Measurements from ENCODE around the gene ETV6.

Gene ETV6

GRCh38 chr12:11765817-11766794, 116.6 kb downstream of the ETV6 start:
- Histone ChIP-seq H3K9me3 (ENCODE audit: control insufficient read depth, low read depth, low read length) (no peaks in the 10 kb centered on the region), H3K27me3 (ENCODE audit: control insufficient read depth, insufficient read depth, low read length) (no peaks in the 10 kb centered on the region), H3K4me1 (ENCODE audit: control insufficient read depth, low read depth, low read length) (peaks cover 31% of the 10 kb centered on the region), H3K27ac (ENCODE audit: low read length) (no peak overlapping the region), H3K36me3 (ENCODE audit: control insufficient read depth, low read depth, low read length) (no peaks in the 10 kb centered on the region), H3K9ac (ENCODE audit: low read length) (no peak overlapping the region), H3K4me3 (ENCODE audit: low read length) (no peak overlapping the region)

GRCh38 chr12:11767029-11767724, 117.7 kb downstream of the ETV6 start:
- Histone ChIP-seq H3K4me3 (ENCODE audit: low read length) (no peak overlapping the region), H3K36me3 (ENCODE audit: control insufficient read depth, low read depth, low read length) (no peaks in the 10 kb centered on the region), H3K27ac (ENCODE audit: low read length) (no peak overlapping the region), H3K9ac (ENCODE audit: low read length) (no peak overlapping the region), H3K9me3 (ENCODE audit: control insufficient read depth, low read depth, low read length) (no peaks in the 10 kb centered on the region), H3K4me1 (ENCODE audit: control insufficient read depth, low read depth, low read length) (peaks cover 28% of the 10 kb centered on the region), H3K27me3 (ENCODE audit: control insufficient read depth, insufficient read depth, low read length) (no peaks in the 10 kb centered on the region)

GRCh38 chr12:11767798-11768197, 118.3 kb downstream of the ETV6 start:
- Histone ChIP-seq H3K27me3 (ENCODE audit: control insufficient read depth, insufficient read depth, low read length) (no peaks in the 10 kb centered on the region), H3K4me3 (ENCODE audit: low read length) (no peak overlapping the region), H3K4me1 (ENCODE audit: control insufficient read depth, low read depth, low read length) (peaks cover 23% of the 10 kb centered on the region), H3K36me3 (ENCODE audit: control insufficient read depth, low read depth, low read length) (no peaks in the 10 kb centered on the region), H3K9ac (ENCODE audit: low read length) (no peak overlapping the region), H3K27ac (ENCODE audit: low read length) (no peak overlapping the region), H3K9me3 (ENCODE audit: control insufficient read depth, low read depth, low read length) (no peaks in the 10 kb centered on the region)

- Histone ChIP-seq H3K27ac (ENCODE audit: low read length) (no peak overlapping the region), H3K9ac (ENCODE audit: low read length) (no peak overlapping the region), H3K36me3 (ENCODE audit: control insufficient read depth, low read depth, low read length) (no peaks in the 10 kb centered on the region)
Observed at GRCh38 chr12:11768233-11768965, 118.9 kb downstream of the ETV6 start.

GRCh38 chr12:11769723-11770514, 120.4 kb downstream of the ETV6 start:
- Histone ChIP-seq H3K9me3 (ENCODE audit: control insufficient read depth, low read depth, low read length) (no peaks in the 10 kb centered on the region), H3K9ac (ENCODE audit: low read length) (no peak overlapping the region), H3K36me3 (ENCODE audit: control insufficient read depth, low read depth, low read length) (no peaks in the 10 kb centered on the region), H3K27ac (ENCODE audit: low read length) (no peak overlapping the region), H3K4me3 (ENCODE audit: low read length) (no peak overlapping the region), H3K4me1 (ENCODE audit: control insufficient read depth, low read depth, low read length) (peaks cover 21% of the 10 kb centered on the region), H3K27me3 (ENCODE audit: control insufficient read depth, insufficient read depth, low read length) (no peaks in the 10 kb centered on the region)

More at GRCh38 chr12:11768233-11768965, 118.9 kb downstream of the ETV6 start:
- no peak overlapping the region for H3K4me3 ChIP-seq (ENCODE audit: low read length)
- H3K4me1 ChIP-seq (ENCODE audit: control insufficient read depth, low read depth, low read length): peaks cover 22% of the 10 kb centered on the region
- H3K27me3 ChIP-seq (ENCODE audit: control insufficient read depth, insufficient read depth, low read length): no peaks in the 10 kb centered on the region
- no peaks in the 10 kb centered on the region for H3K9me3 ChIP-seq (ENCODE audit: control insufficient read depth, low read depth, low read length)

- no peak overlapping the region for H3K4me3 ChIP-seq (ENCODE audit: low read length)
- H3K27me3 ChIP-seq (ENCODE audit: control insufficient read depth, insufficient read depth, low read length): no peaks in the 10 kb centered on the region
- H3K36me3 ChIP-seq (ENCODE audit: control insufficient read depth, low read depth, low read length): no peaks in the 10 kb centered on the region
- H3K4me1 ChIP-seq (ENCODE audit: control insufficient read depth, low read depth, low read length): peaks cover 9% of the 10 kb centered on the region
- no peak overlapping the region for H3K9ac ChIP-seq (ENCODE audit: low read length)
- no peak overlapping the region for H3K27ac ChIP-seq (ENCODE audit: low read length)
- H3K9me3 ChIP-seq (ENCODE audit: control insufficient read depth, low read depth, low read length): no peaks in the 10 kb centered on the region
Observed at GRCh38 chr12:11771356-11771755, 121.9 kb downstream of the ETV6 start.

- Histone ChIP-seq H3K4me3 (ENCODE audit: low read length) (no peak overlapping the region), H3K4me1 (ENCODE audit: control insufficient read depth, low read depth, low read length) (peaks cover 8% of the 10 kb centered on the region), H3K27me3 (ENCODE audit: control insufficient read depth, insufficient read depth, low read length) (no peaks in the 10 kb centered on the region), H3K9me3 (ENCODE audit: control insufficient read depth, low read depth, low read length) (no peaks in the 10 kb centered on the region), H3K9ac (ENCODE audit: low read length) (no peak overlapping the region), H3K36me3 (ENCODE audit: control insufficient read depth, low read depth, low read length) (no peaks in the 10 kb centered on the region), H3K27ac (ENCODE audit: low read length) (no peak overlapping the region)
Observed at GRCh38 chr12:11771895-11772502, 122.5 kb downstream of the ETV6 start.

- Histone ChIP-seq H3K9me3 (ENCODE audit: control insufficient read depth, low read depth, low read length) (no peaks in the 10 kb centered on the region), H3K9ac (ENCODE audit: low read length) (no peak overlapping the region), H3K4me1 (ENCODE audit: control insufficient read depth, low read depth, low read length) (no peaks in the 10 kb centered on the region), H3K27me3 (ENCODE audit: control insufficient read depth, insufficient read depth, low read length) (no peaks in the 10 kb centered on the region), H3K4me3 (ENCODE audit: low read length) (no peak overlapping the region), H3K36me3 (ENCODE audit: control insufficient read depth, low read depth, low read length) (no peaks in the 10 kb centered on the region), H3K27ac (ENCODE audit: low read length) (no peak overlapping the region)
Observed at GRCh38 chr12:11773889-11774677, 124.6 kb downstream of the ETV6 start.

- H3K4me1 ChIP-seq (ENCODE audit: control insufficient read depth, low read depth, low read length): no peaks in the 10 kb centered on the region
Observed at GRCh38 chr12:11774821-11775220, 125.3 kb downstream of the ETV6 start.

GRCh38 chr12:11776316-11776715, 126.8 kb downstream of the ETV6 start:
- no peaks in the 10 kb centered on the region for H3K36me3 ChIP-seq (ENCODE audit: control insufficient read depth, low read depth, low read length)
- no peak overlapping the region for H3K4me3 ChIP-seq (ENCODE audit: low read length)
- no peak overlapping the region for H3K27ac ChIP-seq (ENCODE audit: low read length)
- no peaks in the 10 kb centered on the region for H3K9me3 ChIP-seq (ENCODE audit: control insufficient read depth, low read depth, low read length)
- H3K4me1 ChIP-seq (ENCODE audit: control insufficient read depth, low read depth, low read length): no peaks in the 10 kb centered on the region
- H3K9ac ChIP-seq (ENCODE audit: low read length): no peak overlapping the region
- H3K27me3 ChIP-seq (ENCODE audit: control insufficient read depth, insufficient read depth, low read length): no peaks in the 10 kb centered on the region

More at GRCh38 chr12:11774821-11775220, 125.3 kb downstream of the ETV6 start:
- Histone ChIP-seq H3K4me3 (ENCODE audit: low read length) (no peak overlapping the region), H3K36me3 (ENCODE audit: control insufficient read depth, low read depth, low read length) (no peaks in the 10 kb centered on the region), H3K27ac (ENCODE audit: low read length) (no peak overlapping the region), H3K9ac (ENCODE audit: low read length) (no peak overlapping the region), H3K27me3 (ENCODE audit: control insufficient read depth, insufficient read depth, low read length) (no peaks in the 10 kb centered on the region), H3K9me3 (ENCODE audit: control insufficient read depth, low read depth, low read length) (no peaks in the 10 kb centered on the region)
